Measurements from ENCODE around the gene TRIM8.
"Not testable (repeated sequence)": the region's sequence is repeated elsewhere in the genome, so short reads cannot be mapped to it uniquely, and the experiment has no call there.

TRIM8 gene

GRCh38 chr10:102651455-102652169, 7.3 kb downstream of the TRIM8 start:
- no peak for DNase-seq

DNA sequence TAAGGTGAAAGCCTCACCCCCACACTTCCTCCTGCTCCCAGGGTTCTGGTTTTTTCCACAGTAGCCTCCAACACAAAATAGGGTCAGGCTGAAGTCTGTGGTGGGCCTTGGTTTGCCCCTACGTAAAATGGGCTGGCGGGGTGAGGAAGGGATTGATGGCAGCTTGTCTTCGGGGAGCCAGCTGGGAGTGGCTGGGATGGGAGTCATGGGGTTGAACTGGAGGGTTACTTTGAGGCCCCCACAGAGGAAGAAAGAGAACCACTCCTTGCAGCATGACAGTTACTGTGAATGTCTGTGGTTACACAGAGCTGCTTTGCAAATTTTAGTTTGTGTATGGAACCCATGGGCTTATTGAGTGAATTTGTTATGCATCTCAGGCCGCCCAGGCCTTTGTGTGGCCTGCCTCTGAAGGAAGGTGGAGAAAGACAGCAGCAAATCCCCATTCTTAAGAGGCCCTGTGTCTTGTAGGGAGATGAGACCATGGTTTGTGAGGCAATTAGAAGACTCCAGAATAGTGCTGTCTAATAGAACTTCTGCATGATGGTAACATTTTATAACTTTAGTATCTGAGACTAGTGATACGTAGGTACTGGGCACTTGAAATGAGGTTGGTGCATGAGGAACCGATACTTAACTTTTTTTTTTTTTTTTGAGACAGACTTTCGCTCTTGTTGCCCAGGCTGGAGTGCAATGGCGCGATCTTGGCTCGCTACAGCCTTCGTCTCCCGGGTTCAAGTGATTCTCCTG, 8.1 kb downstream of the TRIM8 start:
- DNase-seq = no peak

DNA sequence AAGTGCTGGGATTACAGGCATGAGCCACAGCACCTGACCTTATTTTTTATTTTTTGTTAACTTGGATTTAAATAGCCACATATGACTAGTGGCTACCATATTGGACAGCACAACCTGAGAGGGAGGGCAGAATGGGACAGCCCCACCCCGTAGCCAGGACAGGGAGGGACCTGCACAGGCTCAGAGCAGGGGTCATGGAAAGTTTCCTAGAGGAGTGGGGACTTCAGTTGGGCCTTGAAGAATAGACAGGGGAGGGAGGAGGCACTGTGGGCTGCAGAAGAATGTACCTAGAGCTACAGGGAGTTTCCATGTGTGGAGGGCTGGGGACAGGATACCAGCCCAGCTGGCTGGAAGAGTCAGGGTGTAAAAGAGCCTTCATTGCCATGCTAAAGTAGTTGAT, 8.8 kb downstream of the TRIM8 start:
- DNase-seq = no peak

DNA sequence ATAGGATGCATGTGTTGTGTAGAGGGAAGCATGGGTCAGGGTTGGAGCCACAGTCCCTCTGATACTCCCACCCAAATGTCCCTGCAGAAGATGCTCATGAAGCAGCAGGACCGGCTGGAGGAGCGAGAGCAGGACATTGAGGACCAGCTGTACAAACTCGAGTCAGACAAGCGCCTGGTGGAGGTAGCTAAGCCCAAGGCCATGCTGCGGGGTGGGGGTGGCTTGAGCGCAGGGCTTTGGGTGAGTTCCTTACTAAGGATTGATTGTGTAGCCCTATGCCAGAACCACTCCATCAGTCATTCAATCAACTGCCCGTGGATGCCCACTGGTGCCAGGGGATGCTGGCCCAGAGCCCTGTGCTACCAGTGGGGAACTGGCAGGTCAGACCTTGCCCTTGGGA, 10.3 kb downstream of the TRIM8 start:
- no peak for DNase-seq

DNA sequence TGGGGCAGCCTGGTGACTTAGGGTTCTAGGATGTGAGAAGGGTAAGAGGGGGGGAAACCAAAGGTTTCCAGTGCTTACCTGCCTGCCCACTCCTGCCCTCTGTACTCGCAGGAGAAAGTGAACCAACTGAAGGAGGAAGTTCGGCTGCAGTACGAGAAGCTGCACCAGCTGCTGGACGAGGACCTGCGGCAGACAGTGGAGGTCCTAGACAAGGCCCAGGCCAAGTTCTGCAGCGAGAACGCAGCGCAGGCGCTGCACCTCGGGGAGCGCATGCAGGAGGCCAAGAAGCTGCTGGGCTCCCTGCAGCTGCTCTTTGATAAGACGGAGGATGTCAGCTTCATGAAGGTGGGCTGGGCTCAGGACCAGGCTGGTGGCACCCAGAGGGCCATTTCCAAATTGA, 10.7 kb downstream of the TRIM8 start:
- DNase-seq = no peak

- DNase-seq = no peak
These were observed 11.7 kb downstream of the TRIM8 start for GRCh38 chr10:102656026-102656425.

DNA sequence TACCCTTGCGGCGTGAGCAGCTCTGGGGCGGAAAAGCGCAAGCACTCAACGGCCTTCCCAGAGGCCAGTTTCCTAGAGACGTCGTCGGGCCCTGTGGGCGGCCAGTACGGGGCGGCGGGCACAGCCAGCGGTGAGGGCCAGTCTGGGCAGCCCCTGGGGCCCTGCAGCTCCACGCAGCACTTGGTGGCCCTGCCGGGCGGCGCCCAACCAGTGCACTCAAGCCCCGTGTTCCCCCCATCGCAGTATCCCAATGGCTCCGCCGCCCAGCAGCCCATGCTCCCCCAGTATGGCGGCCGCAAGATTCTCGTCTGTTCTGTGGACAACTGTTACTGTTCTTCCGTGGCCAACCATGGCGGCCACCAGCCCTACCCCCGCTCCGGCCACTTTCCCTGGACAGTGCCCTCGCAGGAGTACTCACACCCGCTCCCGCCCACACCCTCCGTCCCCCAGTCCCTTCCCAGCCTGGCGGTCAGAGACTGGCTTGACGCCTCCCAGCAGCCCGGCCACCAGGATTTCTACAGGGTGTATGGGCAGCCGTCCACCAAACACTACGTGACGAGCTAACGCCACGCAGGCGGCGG, 12.6 kb downstream of the TRIM8 start:
- DNase-seq = no peak

DNA sequence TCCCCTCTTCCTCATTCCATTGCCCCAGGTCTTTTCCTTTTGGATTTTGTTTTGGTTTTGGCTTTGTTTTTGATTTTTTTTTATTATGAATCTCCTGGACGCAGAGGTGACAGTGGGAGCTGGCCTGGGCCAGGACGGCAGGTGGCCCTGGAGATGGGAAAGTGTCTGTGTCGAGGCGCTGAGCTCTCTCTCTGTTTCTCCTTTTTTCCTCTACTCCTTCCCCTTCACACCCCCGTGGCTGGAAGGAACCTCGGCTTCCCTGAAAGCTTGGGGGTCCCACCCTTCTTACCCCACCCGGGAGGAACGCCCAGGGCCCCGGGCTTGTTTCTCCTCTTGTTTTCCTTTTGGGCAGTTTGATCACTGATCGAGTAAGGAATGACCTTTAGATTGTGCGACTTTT, 13.2 kb downstream of the TRIM8 start:
- DNase-seq = no peak

GRCh38 chr10:102657984-102658724, 13.9 kb downstream of the TRIM8 start:
- no peak for DNase-seq

- no peak for DNase-seq
These were observed 14.5 kb downstream of the TRIM8 start for GRCh38 chr10:102658802-102659201.

DNA sequence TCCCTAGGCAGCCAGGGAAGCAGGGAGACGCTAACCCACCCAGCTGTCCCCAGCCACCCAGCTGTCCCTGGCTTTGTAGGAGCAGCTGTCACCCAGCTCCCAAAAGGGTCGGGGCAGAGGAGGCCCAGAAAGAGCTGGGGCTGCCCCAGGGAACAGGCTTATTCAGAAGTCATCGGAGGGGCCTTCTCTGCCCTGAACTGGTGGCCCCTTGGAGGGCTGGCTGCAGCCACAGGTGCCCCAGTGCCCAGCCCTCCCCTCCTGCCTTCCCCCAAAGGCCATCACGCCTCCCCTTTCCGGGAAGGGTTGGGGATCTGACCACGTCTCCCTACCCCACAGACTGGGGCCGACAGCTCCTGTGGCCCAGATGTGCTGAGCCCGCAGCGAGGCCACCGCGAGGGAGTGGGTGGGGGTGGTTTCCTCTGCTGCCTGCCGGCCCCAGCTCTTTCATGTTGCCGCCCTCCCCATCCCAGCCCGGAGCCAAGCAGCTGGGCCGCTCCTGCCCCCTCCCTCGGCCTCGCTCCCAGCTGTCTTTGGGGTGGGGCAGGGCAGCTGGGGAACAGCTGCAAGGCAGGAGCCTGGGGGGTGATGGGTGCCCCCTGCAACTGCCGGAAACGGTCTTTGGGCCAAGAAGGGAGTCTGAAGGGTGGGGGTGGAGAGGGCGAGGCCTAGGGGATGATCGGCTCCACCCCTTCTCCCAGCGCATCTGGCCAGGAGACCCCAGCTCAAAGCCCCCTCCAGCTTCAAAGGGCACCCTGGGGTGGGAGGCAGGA, 16.8 kb downstream of the TRIM8 start:
- peak in 1 of 2 experiments; percentile 38 for DNase-seq

DNA sequence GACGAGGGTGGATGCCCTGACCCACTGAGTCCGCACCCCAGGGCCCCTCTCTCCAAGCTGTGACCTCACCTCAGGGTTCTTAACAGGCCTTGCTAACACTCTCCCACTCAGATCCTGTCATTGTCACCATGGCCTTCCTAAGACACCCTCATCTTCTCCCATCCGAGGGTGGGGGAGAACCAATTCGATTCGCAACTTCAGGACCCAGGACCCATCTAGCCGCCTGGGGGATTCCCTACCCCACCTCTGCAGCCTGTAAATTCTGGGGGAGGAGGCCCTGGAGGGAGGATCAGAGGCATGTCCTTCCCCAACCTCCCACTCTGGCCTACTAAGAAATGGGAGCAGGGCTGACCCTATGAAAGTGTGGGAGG, 17.4 kb downstream of the TRIM8 start:
- no peak for DNase-seq

- DNase-seq = no peak
These were observed 21.7 kb downstream of the TRIM8 start for GRCh38 chr10:102665904-102666509.

DNA sequence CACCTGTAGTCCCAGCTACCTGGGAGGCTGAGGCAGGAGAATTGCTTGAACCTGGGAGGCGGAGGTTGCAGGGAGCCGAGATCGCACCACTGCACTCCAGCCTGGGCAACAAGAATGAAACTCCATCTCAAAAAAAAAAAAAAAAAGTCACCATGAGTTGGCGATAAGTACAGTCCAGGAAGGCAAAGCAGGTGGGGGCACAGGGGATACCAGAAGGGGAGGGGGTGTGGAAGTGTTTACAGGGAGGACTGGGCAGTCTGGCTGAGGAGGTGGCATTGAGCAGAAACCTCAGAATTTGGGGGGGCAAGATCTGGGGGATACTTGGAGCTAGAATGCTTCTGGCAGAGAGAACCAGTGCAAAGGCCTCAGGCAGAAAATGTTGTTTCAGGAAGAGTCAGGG, 23.1 kb downstream of the TRIM8 start:
- DNase-seq = not testable (repeated sequence)

- no peak for DNase-seq
These were observed 24.2 kb downstream of the TRIM8 start for GRCh38 chr10:102668326-102669107.

GRCh38 chr10:102669206-102670064, 25.2 kb downstream of the TRIM8 start:
- no peak for DNase-seq

- DNase-seq = no peak
These were observed 25.9 kb downstream of the TRIM8 start for GRCh38 chr10:102670065-102670670.

DNA sequence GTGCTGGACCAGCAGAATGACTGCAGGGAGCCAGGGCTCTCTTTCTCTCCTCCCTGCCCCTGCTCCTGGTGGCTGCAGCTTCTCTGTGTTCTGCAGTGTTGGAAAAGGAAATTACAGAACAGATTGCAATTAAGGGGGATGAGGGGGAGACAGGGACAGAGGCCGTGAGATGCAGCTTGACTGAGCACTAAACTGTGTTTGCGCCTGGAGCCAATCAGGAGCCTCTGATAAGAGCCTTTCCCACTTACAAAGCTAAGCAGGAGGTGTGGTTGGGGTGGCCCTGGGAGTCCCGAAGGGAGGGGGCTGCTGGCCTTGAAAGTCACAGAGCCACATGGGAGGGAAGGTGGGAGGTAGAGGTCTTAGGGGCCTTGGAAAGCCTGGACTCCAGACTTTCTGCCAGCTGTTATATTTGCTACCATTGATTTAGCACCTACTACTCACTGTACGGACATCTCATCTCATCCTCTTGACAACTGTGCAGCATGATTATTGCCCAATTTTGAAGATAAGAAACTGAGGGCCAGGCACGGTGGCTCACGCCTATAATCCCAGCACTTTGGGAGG, 26.7 kb downstream of the TRIM8 start:
- DNase-seq = no peak

GRCh38 chr10:102673236-102673818, 29.0 kb downstream of the TRIM8 start:
- DNase-seq = no peak

Measured in activated CD4-positive, alpha-beta T cell treated with anti-CD3 and anti-CD28 coated beads, Interleukin-2, amount 50 U/mL, for 4 hours (primary cell).